HEK293 (cell line): ENCODE measurements around the gene LARGE1.

Source experiments
- KLF10 ChIP-seq: fragments of 450-650 bp; IDR thresholded peaks from 2 replicates; pipeline ENCODE4 v1.5.1; 2018; ENCODE audit warnings: missing biosample characterization, mild to moderate bottlenecking, missing genetic modification characterization
- KLF8 ChIP-seq: fragments of 450-650 bp; formaldehyde crosslinking; IDR thresholded peaks from 2 replicates; pipeline ENCODE4 v1.5.1; 2016; ENCODE audit warnings: missing biosample characterization, missing genetic modification characterization
- ZBTB21 ChIP-seq: fragments of 450-650 bp; formaldehyde crosslinking; IDR thresholded peaks from 2 replicates; pipeline ENCODE4 v1.5.1; 2017; ENCODE audit warnings: missing biosample characterization, missing genetic modification characterization
- ZIC2 ChIP-seq: fragments of 450-650 bp; formaldehyde crosslinking; IDR thresholded peaks from 2 replicates; pipeline ENCODE4 v1.5.1; 2016; ENCODE audit warnings: missing biosample characterization, missing genetic modification characterization
- ZNF146 ChIP-seq: fragments of 450-650 bp; formaldehyde crosslinking; IDR thresholded peaks from 2 replicates; pipeline ENCODE4 v1.5.1; 2016; ENCODE audit warnings: missing biosample characterization, missing genetic modification characterization
- ZNF169 ChIP-seq: fragments of 450-650 bp; formaldehyde crosslinking; IDR thresholded peaks from 2 replicates; pipeline ENCODE4 v1.5.1; 2016; ENCODE audit warnings: missing biosample characterization, missing genetic modification characterization
- ZNF660 ChIP-seq: fragments of 450-650 bp; IDR thresholded peaks from 2 replicates; pipeline ENCODE4 v1.5.1; 2018; ENCODE audit warnings: missing biosample characterization, mild to moderate bottlenecking, missing genetic modification characterization
- ZNF677 ChIP-seq: fragments of 450-650 bp; IDR thresholded peaks from 2 replicates; pipeline ENCODE4 v1.5.0; 2018; ENCODE audit warnings: missing biosample characterization, mild to moderate bottlenecking, missing genetic modification characterization, moderate library complexity
- TF ChIP-seq, protein P1 (sequence below): fragments of 450-650 bp; formaldehyde crosslinking; IDR thresholded peaks from 2 replicates; pipeline ENCODE4 v1.5.1; 2016; ENCODE audit warnings: missing biosample characterization, missing genetic modification characterization
- TF ChIP-seq, protein P2 (sequence below): fragments of 450-650 bp; formaldehyde crosslinking; IDR thresholded peaks from 2 replicates; pipeline ENCODE4 v1.5.0; 2017; ENCODE audit warnings: missing biosample characterization, missing genetic modification characterization, borderline replicate concordance
- TF ChIP-seq, protein P3 (sequence below): fragments of 450-650 bp; formaldehyde crosslinking; IDR thresholded peaks from 2 replicates; pipeline ENCODE4 v1.5.1; 2016; ENCODE audit warnings: missing biosample characterization, missing genetic modification characterization
- TF ChIP-seq, protein P4 (sequence below): fragments of 450-650 bp; formaldehyde crosslinking; IDR thresholded peaks from 2 replicates; pipeline ENCODE4 v1.5.1; 2016; ENCODE audit warnings: missing biosample characterization, missing genetic modification characterization
- TF ChIP-seq, protein P5 (sequence below): fragments of 450-650 bp; formaldehyde crosslinking; IDR thresholded peaks from 2 replicates; pipeline ENCODE4 v1.5.1; 2016; ENCODE audit warnings: missing biosample characterization, missing genetic modification characterization

DNA sequence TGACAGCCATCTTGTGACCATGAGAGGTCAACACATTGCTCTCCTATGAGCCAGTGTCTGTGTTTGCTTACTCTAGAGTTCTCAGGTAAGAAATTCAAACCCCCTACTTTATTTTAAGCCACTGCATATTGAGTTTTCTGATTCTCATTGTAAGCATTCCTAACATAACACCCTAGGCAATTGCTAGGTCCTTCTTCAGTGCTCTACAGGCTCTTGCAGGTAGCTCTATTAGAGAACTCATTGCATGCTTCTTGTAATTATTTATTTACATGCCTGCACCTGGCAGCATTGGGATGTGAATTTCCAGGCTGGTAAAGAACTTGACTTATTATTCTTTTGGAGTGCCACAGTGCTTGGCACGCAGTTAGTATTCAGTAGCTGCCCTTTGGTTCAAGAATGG lies 573.3 kb downstream of the LARGE1 start:
- TF ChIP-seq, protein P1, sequence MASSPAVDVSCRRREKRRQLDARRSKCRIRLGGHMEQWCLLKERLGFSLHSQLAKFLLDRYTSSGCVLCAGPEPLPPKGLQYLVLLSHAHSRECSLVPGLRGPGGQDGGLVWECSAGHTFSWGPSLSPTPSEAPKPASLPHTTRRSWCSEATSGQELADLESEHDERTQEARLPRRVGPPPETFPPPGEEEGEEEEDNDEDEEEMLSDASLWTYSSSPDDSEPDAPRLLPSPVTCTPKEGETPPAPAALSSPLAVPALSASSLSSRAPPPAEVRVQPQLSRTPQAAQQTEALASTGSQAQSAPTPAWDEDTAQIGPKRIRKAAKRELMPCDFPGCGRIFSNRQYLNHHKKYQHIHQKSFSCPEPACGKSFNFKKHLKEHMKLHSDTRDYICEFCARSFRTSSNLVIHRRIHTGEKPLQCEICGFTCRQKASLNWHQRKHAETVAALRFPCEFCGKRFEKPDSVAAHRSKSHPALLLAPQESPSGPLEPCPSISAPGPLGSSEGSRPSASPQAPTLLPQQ: no peak
- no peak for TF ChIP-seq ZNF677 (tag by site-specific recombination)
- TF ChIP-seq, protein P2, sequence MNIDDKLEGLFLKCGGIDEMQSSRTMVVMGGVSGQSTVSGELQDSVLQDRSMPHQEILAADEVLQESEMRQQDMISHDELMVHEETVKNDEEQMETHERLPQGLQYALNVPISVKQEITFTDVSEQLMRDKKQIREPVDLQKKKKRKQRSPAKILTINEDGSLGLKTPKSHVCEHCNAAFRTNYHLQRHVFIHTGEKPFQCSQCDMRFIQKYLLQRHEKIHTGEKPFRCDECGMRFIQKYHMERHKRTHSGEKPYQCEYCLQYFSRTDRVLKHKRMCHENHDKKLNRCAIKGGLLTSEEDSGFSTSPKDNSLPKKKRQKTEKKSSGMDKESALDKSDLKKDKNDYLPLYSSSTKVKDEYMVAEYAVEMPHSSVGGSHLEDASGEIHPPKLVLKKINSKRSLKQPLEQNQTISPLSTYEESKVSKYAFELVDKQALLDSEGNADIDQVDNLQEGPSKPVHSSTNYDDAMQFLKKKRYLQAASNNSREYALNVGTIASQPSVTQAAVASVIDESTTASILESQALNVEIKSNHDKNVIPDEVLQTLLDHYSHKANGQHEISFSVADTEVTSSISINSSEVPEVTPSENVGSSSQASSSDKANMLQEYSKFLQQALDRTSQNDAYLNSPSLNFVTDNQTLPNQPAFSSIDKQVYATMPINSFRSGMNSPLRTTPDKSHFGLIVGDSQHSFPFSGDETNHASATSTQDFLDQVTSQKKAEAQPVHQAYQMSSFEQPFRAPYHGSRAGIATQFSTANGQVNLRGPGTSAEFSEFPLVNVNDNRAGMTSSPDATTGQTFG (tag by site-specific recombination): no peak
- TF ChIP-seq ZNF660: no peak
- no peak for TF ChIP-seq ZIC2 (tag by site-specific recombination)
- TF ChIP-seq, protein P3, sequence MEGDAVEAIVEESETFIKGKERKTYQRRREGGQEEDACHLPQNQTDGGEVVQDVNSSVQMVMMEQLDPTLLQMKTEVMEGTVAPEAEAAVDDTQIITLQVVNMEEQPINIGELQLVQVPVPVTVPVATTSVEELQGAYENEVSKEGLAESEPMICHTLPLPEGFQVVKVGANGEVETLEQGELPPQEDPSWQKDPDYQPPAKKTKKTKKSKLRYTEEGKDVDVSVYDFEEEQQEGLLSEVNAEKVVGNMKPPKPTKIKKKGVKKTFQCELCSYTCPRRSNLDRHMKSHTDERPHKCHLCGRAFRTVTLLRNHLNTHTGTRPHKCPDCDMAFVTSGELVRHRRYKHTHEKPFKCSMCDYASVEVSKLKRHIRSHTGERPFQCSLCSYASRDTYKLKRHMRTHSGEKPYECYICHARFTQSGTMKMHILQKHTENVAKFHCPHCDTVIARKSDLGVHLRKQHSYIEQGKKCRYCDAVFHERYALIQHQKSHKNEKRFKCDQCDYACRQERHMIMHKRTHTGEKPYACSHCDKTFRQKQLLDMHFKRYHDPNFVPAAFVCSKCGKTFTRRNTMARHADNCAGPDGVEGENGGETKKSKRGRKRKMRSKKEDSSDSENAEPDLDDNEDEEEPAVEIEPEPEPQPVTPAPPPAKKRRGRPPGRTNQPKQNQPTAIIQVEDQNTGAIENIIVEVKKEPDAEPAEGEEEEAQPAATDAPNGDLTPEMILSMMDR: no peak
- no peak for TF ChIP-seq ZNF146 (tag by site-specific recombination)
- TF ChIP-seq, protein P4, sequence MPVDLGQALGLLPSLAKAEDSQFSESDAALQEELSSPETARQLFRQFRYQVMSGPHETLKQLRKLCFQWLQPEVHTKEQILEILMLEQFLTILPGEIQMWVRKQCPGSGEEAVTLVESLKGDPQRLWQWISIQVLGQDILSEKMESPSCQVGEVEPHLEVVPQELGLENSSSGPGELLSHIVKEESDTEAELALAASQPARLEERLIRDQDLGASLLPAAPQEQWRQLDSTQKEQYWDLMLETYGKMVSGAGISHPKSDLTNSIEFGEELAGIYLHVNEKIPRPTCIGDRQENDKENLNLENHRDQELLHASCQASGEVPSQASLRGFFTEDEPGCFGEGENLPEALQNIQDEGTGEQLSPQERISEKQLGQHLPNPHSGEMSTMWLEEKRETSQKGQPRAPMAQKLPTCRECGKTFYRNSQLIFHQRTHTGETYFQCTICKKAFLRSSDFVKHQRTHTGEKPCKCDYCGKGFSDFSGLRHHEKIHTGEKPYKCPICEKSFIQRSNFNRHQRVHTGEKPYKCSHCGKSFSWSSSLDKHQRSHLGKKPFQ: no peak
- no peak for TF ChIP-seq KLF8 (tag by site-specific recombination)
- no peak for TF ChIP-seq ZBTB21 (tag by site-specific recombination)
- no peak for TF ChIP-seq ZNF169
- TF ChIP-seq, protein P5, sequence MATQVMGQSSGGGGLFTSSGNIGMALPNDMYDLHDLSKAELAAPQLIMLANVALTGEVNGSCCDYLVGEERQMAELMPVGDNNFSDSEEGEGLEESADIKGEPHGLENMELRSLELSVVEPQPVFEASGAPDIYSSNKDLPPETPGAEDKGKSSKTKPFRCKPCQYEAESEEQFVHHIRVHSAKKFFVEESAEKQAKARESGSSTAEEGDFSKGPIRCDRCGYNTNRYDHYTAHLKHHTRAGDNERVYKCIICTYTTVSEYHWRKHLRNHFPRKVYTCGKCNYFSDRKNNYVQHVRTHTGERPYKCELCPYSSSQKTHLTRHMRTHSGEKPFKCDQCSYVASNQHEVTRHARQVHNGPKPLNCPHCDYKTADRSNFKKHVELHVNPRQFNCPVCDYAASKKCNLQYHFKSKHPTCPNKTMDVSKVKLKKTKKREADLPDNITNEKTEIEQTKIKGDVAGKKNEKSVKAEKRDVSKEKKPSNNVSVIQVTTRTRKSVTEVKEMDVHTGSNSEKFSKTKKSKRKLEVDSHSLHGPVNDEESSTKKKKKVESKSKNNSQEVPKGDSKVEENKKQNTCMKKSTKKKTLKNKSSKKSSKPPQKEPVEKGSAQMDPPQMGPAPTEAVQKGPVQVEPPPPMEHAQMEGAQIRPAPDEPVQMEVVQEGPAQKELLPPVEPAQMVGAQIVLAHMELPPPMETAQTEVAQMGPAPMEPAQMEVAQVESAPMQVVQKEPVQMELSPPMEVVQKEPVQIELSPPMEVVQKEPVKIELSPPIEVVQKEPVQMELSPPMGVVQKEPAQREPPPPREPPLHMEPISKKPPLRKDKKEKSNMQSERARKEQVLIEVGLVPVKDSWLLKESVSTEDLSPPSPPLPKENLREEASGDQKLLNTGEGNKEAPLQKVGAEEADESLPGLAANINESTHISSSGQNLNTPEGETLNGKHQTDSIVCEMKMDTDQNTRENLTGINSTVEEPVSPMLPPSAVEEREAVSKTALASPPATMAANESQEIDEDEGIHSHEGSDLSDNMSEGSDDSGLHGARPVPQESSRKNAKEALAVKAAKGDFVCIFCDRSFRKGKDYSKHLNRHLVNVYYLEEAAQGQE: no peak
- TF ChIP-seq KLF10 (tag by site-specific recombination): no peak
